ENCODE data around the gene USH2A. TPM values are rescaled to one million over a fixed set of nuclear protein-coding genes. Genes with fewer than 3 reads are reported as not detected.

The USH2A gene
- total RNA-seq, 4 donors from 2014 or later = under 0.01 TPM; not detected in 3

GRCh38 chr1:215606036-215606435 is 817.2 kb downstream of the USH2A start:
- in situ Hi-C loops (cut with MboI; ENCODE audit: low pct_ligation_motif_present in 1 of 4, low pct_unique_long_range_greater_than_20kb in 1 of 4, low sequenced_read_pairs in 3 of 4) (no loop called here), intact Hi-C loops (cut with DNase I; ENCODE audit: low total_unique reads) (no loop called here)
- no peak for TF ChIP-seq POLR2AphosphoS5 (IDR thresholded peaks at IDR 0.05)
- H3K27me3 ChIP-seq = no peaks in the 10 kb centered on the region
- H3K4me3 ChIP-seq = no peak overlapping the region
- 52 to 60% methylated on average over 3 of the region's 3 CpGs for WGBS, 2 donors (ENCODE audit: low coverage in 1 of 2)
- H3K9me3 ChIP-seq = no peaks in the 10 kb centered on the region
- peaks cover 0 to 39% (median 4%) of the 10 kb centered on the region in 4 donors for H3K36me3 ChIP-seq
- no peak for DNase-seq
- H3K27ac ChIP-seq = no peak overlapping the region
- H3K4me1 ChIP-seq = peaks cover 0 to 3% (median 0%) of the 10 kb centered on the region in 4 donors

GRCh38 chr1:215605011-215605621 is 818.1 kb downstream of the USH2A start:
- no peaks in the 10 kb centered on the region for H3K27me3 ChIP-seq
- DNase-seq = no peak
- no peak overlapping the region for H3K27ac ChIP-seq
- intact Hi-C loops (cut with DNase I; ENCODE audit: low total_unique reads) (no loop called here), in situ Hi-C loops (cut with MboI; ENCODE audit: low pct_ligation_motif_present in 1 of 4, low pct_unique_long_range_greater_than_20kb in 1 of 4, low sequenced_read_pairs in 3 of 4) (no loop called here)
- TF ChIP-seq POLR2AphosphoS5 (IDR thresholded peaks at IDR 0.05) (no peak), POLR2A (IDR thresholded peaks at IDR 0.05) (no peak), CTCF (IDR thresholded peaks at IDR 0.05) (no peak), EP300 (IDR thresholded peaks at IDR 0.05; ENCODE audit: low read depth) (no peak)
- H3K4me3 ChIP-seq = no peak overlapping the region
- H3K9me3 ChIP-seq = no peaks in the 10 kb centered on the region
- peaks cover 0 to 3% (median 2%) of the 10 kb centered on the region in 4 donors for H3K4me1 ChIP-seq
- H3K36me3 ChIP-seq = peaks cover 0 to 35% (median 4%) of the 10 kb centered on the region in 4 donors

GRCh38 chr1:215603319-215603718 is 819.9 kb downstream of the USH2A start:
- Histone ChIP-seq H3K27ac (no peak overlapping the region), H3K36me3 (peaks cover 0 to 27% (median 4%) of the 10 kb centered on the region in 4 donors), H3K4me3 (no peak overlapping the region), H3K4me1 (peaks cover 0 to 17% (median 6%) of the 10 kb centered on the region in 4 donors), H3K9me3 (no peaks in the 10 kb centered on the region), H3K27me3 (no peaks in the 10 kb centered on the region)
- TF ChIP-seq POLR2AphosphoS5 (IDR thresholded peaks at IDR 0.05) (no peak), EP300 (IDR thresholded peaks at IDR 0.05; ENCODE audit: low read depth) (no peak), CTCF (IDR thresholded peaks at IDR 0.05) (no peak), POLR2A (IDR thresholded peaks at IDR 0.05) (no peak)
- no peak for DNase-seq
- intact Hi-C loops (cut with DNase I; ENCODE audit: low total_unique reads) = no loop called here
- in situ Hi-C loops (cut with MboI; ENCODE audit: low pct_ligation_motif_present in 1 of 4, low pct_unique_long_range_greater_than_20kb in 1 of 4, low sequenced_read_pairs in 3 of 4) = no loop called here

- WGBS, 2 donors (ENCODE audit: low coverage in 1 of 2) = 74 to 83% methylated on average over 2 of the region's 2 CpGs
- no peak for DNase-seq
- Histone ChIP-seq H3K9me3 (no peaks in the 10 kb centered on the region), H3K4me1 (peaks cover 0 to 17% (median 6%) of the 10 kb centered on the region in 4 donors), H3K36me3 (peaks cover 0 to 19% (median 4%) of the 10 kb centered on the region in 4 donors), H3K4me3 (no peak overlapping the region), H3K27me3 (no peaks in the 10 kb centered on the region), H3K27ac (no peak overlapping the region)
- intact Hi-C loops (cut with DNase I; ENCODE audit: low total_unique reads) (no loop called here), in situ Hi-C loops (cut with MboI; ENCODE audit: low pct_ligation_motif_present in 1 of 4, low pct_unique_long_range_greater_than_20kb in 1 of 4, low sequenced_read_pairs in 3 of 4) (no loop called here)
- no peak for TF ChIP-seq POLR2A (IDR thresholded peaks at IDR 0.05)
- TF ChIP-seq CTCF (IDR thresholded peaks at IDR 0.05) = no peak
- no peak for TF ChIP-seq EP300 (IDR thresholded peaks at IDR 0.05; ENCODE audit: low read depth)
- no peak for TF ChIP-seq POLR2AphosphoS5 (IDR thresholded peaks at IDR 0.05)
These were observed 822.0 kb downstream of the USH2A start for GRCh38 chr1:215601276-215601675.

- Histone ChIP-seq H3K27me3 (no peaks in the 10 kb centered on the region), H3K36me3 (peaks cover 0 to 19% (median 4%) of the 10 kb centered on the region in 4 donors), H3K4me1 (peaks cover 0 to 17% (median 6%) of the 10 kb centered on the region in 4 donors), H3K9me3 (no peaks in the 10 kb centered on the region), H3K4me3 (no peak overlapping the region), H3K27ac (no peak overlapping the region)
- no peak for TF ChIP-seq POLR2A (IDR thresholded peaks at IDR 0.05)
- TF ChIP-seq EP300 (IDR thresholded peaks at IDR 0.05; ENCODE audit: low read depth) = no peak
- TF ChIP-seq POLR2AphosphoS5 (IDR thresholded peaks at IDR 0.05) = no peak
- no peak for TF ChIP-seq CTCF (IDR thresholded peaks at IDR 0.05)
- DNase-seq = no peak
- intact Hi-C loops (cut with DNase I; ENCODE audit: low total_unique reads) = no loop called here
- in situ Hi-C loops (cut with MboI; ENCODE audit: low pct_ligation_motif_present in 1 of 4, low pct_unique_long_range_greater_than_20kb in 1 of 4, low sequenced_read_pairs in 3 of 4) = no loop called here
- 86 to 92% methylated on average over 6 to 10 of the region's 10 CpGs for WGBS, 2 donors (ENCODE audit: low coverage in 1 of 2)
These were observed 822.4 kb downstream of the USH2A start for GRCh38 chr1:215600867-215601266.

Data from transverse colon (tissue), 4 donors.